PFSK-1 (cell line): ENCODE measurements around the gene ACSL6.

Experiments used
- POLR2AphosphoS5 ChIP-seq: IDR thresholded peaks from 2 replicates; pipeline ENCODE4 v1.6.1; 2012; ENCODE audit warnings: low read depth, mild to moderate bottlenecking, control low read depth, low read length, moderate library complexity
- SIN3A ChIP-seq: IDR thresholded peaks from 2 replicates; pipeline ENCODE4 v1.6.1; 2012; ENCODE audit warnings: mild to moderate bottlenecking, low read length, moderate library complexity, borderline replicate concordance; ENCODE audit not compliant: insufficient read depth
- TF ChIP-seq, protein P1 (sequence below), 2 experiments: IDR thresholded peaks; 2 replicates each; pipeline versions ENCODE4 v1.6.1 to v1.8.0; 2011 to 2012; ENCODE audit warnings: low read depth in 2 of 2, low read length in 2 of 2, control low read depth in 1 of 2, inconsistent platforms in 1 of 2, mild to moderate bottlenecking in 1 of 2, moderate library complexity in 1 of 2; ENCODE audit not compliant: insufficient read depth in 1 of 2

DNA sequence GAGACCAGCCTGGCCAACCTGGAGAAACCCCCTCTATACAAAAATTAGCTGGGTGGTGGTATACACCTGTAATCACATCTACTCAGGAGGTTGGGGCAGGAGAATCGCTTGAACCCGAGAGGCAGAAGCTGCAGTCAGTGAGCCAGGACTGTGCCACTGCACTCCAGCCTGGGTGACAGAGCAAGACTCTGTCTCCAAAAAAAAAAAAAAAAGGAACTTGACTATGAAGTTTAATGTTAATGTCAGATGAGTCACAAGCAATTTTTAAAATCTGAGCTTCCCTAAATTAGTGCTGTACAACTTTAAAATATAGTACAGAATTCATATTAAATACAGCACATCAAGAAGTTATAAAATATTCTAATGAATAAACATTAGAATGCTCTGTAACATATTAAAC lies 67.5 kb downstream of the ACSL6 start:
- TF ChIP-seq, protein P1, sequence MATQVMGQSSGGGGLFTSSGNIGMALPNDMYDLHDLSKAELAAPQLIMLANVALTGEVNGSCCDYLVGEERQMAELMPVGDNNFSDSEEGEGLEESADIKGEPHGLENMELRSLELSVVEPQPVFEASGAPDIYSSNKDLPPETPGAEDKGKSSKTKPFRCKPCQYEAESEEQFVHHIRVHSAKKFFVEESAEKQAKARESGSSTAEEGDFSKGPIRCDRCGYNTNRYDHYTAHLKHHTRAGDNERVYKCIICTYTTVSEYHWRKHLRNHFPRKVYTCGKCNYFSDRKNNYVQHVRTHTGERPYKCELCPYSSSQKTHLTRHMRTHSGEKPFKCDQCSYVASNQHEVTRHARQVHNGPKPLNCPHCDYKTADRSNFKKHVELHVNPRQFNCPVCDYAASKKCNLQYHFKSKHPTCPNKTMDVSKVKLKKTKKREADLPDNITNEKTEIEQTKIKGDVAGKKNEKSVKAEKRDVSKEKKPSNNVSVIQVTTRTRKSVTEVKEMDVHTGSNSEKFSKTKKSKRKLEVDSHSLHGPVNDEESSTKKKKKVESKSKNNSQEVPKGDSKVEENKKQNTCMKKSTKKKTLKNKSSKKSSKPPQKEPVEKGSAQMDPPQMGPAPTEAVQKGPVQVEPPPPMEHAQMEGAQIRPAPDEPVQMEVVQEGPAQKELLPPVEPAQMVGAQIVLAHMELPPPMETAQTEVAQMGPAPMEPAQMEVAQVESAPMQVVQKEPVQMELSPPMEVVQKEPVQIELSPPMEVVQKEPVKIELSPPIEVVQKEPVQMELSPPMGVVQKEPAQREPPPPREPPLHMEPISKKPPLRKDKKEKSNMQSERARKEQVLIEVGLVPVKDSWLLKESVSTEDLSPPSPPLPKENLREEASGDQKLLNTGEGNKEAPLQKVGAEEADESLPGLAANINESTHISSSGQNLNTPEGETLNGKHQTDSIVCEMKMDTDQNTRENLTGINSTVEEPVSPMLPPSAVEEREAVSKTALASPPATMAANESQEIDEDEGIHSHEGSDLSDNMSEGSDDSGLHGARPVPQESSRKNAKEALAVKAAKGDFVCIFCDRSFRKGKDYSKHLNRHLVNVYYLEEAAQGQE (IDR thresholded peaks at IDR 0.05; ENCODE audit: insufficient read depth in 1 of 2, low read depth in 2 of 2, low read length in 2 of 2), result no peak
- no peak for TF ChIP-seq SIN3A
- TF ChIP-seq POLR2AphosphoS5, result no peak
